IMR-90 (cell line): ENCODE measurements around the gene PDE5A. TPM values are rescaled to one million over a fixed set of nuclear protein-coding genes. Genes with fewer than 3 reads are reported as not detected.

Experiments
- ATAC-seq: fragments of 200-7000 bp; cut with Tn5 transposase; 2 replicates; pipeline ENCODE4 v1.9.1; 2020; ENCODE audit warnings: low read depth, mild to moderate bottlenecking, moderate library complexity
- BruUV-seq: library from RNA; stranded (reverse); fragments of 400-500 nt; replicated peaks from 2 replicates; lab custom pipeline; 2021; lab: Mats Ljungman, UMichigan
- CTCF ChIA-PET: fragments of 300-600 bp; formaldehyde crosslinking; extraction: SDS; loops from one replicate; lab custom pipeline; 2021; ENCODE audit warnings: antibody characterized with exemption; lab: Yijun Ruan, JAX
- POLR2A ChIA-PET: fragments of 300-600 bp; sonication (Branson Sonifier 250); formaldehyde crosslinking; loops from one replicate; lab custom pipeline; 2022; ENCODE audit warnings: antibody characterized with exemption; ENCODE audit not compliant: unreplicated experiment; lab: Charles Lee
- DNase-seq: peaks from one replicate; pipeline ENCODE4 v3.0.0; 2013
- H2AFZ ChIP-seq: replicated peaks from 2 replicates; pipeline ENCODE3; 2013; ENCODE audit warnings: low read length, mild to moderate bottlenecking; ENCODE audit not compliant: poor library complexity
- H2AK5ac ChIP-seq: 2 replicates; pipeline ENCODE4 v1.6.1; 2013; ENCODE audit warnings: low read depth, low read length, inconsistent platforms
- H2AK9ac ChIP-seq: replicated peaks from 2 replicates; pipeline ENCODE3; 2013; ENCODE audit warnings: mild to moderate bottlenecking, low read depth, low read length, moderate library complexity; ENCODE audit not compliant: poor library complexity
- H2BK120ac ChIP-seq: 2 replicates; pipeline ENCODE4 v1.6.1; 2013; ENCODE audit warnings: low read depth, low read length, inconsistent platforms
- H2BK15ac ChIP-seq: 3 replicates; pipeline ENCODE4 v1.6.1; 2013; ENCODE audit warnings: low read depth, low read length, inconsistent platforms
- H2BK20ac ChIP-seq: 2 replicates; pipeline ENCODE4 v1.6.1; 2013; ENCODE audit warnings: low read depth, mild to moderate bottlenecking, inconsistent platforms, low read length, moderate library complexity
- H2BK5ac ChIP-seq: 2 replicates; pipeline ENCODE4 v1.6.1; 2013; ENCODE audit warnings: mild to moderate bottlenecking, low read depth, low read length, inconsistent platforms; ENCODE audit not compliant: poor library complexity, severe bottlenecking
- H3K14ac ChIP-seq: replicated peaks from 2 replicates; pipeline ENCODE4 v1.6.1; 2013; ENCODE audit warnings: low read depth, low read length, inconsistent platforms
- H3K18ac ChIP-seq: 2 replicates; pipeline ENCODE4 v1.6.1; 2013; ENCODE audit warnings: low read depth, low read length, control low read depth
- H3K23ac ChIP-seq: 2 replicates; pipeline ENCODE4 v1.6.1; 2013; ENCODE audit warnings: low read depth, low read length, inconsistent platforms
- H3K27ac ChIP-seq: 2 replicates; pipeline ENCODE4 v1.5.1; 2013; ENCODE audit warnings: mild to moderate bottlenecking, control low read depth, low read length; ENCODE audit not compliant: insufficient read depth
- H3K27me3 ChIP-seq: 2 replicates; pipeline ENCODE4 v1.6.1; 2013; ENCODE audit warnings: low read length; ENCODE audit not compliant: control insufficient read depth, insufficient read depth
- H3K36me3 ChIP-seq: 2 replicates; pipeline ENCODE4 v1.6.1; 2013; ENCODE audit warnings: low read length, mixed read lengths; ENCODE audit not compliant: control insufficient read depth, insufficient read depth
- H3K4ac ChIP-seq: 2 replicates; pipeline ENCODE4 v1.6.1; 2013; ENCODE audit warnings: low read depth, low read length, inconsistent platforms
- H3K4me1 ChIP-seq: 2 replicates; pipeline ENCODE4 v1.6.1; 2013; ENCODE audit warnings: low read length, mixed read lengths; ENCODE audit not compliant: control insufficient read depth, insufficient read depth
- H3K4me2 ChIP-seq: 2 replicates; pipeline ENCODE4 v1.6.1; 2013; ENCODE audit warnings: low read depth, mild to moderate bottlenecking, control low read depth, low read length, moderate library complexity
- H3K4me3 ChIP-seq: 2 replicates; pipeline ENCODE4 v1.5.1; 2013; ENCODE audit warnings: low read depth, mild to moderate bottlenecking, control low read depth, low read length, moderate library complexity; ENCODE audit not compliant: insufficient read depth
- H3K56ac ChIP-seq: 2 replicates; pipeline ENCODE4 v1.6.1; 2013; ENCODE audit warnings: low read length, inconsistent platforms; ENCODE audit not compliant: insufficient read depth; ENCODE audit errors: extremely low read depth
- H3K79me1 ChIP-seq, 2 experiments: 2 replicates each; pipeline ENCODE4 v1.6.1; 2013; ENCODE audit warnings: low read length in 2 of 2, inconsistent platforms in 1 of 2, low read depth in 1 of 2
- H3K9ac ChIP-seq: 2 replicates; pipeline ENCODE4 v1.6.1; 2013; ENCODE audit warnings: low read depth, low read length, control low read depth
- H3K9me1 ChIP-seq: 2 replicates; pipeline ENCODE4 v1.6.1; 2013; ENCODE audit warnings: low read length, inconsistent platforms; ENCODE audit not compliant: insufficient read depth
- H3K9me3 ChIP-seq: 2 replicates; pipeline ENCODE4 v1.6.1; 2013; ENCODE audit warnings: low read length; ENCODE audit not compliant: control insufficient read depth, insufficient read depth
- H4K20me1 ChIP-seq: 2 replicates; pipeline ENCODE4 v1.6.1; 2013; ENCODE audit warnings: low read length, inconsistent platforms; ENCODE audit not compliant: insufficient read depth
- H4K5ac ChIP-seq: 2 replicates; pipeline ENCODE4 v1.6.1; 2013; ENCODE audit warnings: mild to moderate bottlenecking, low read depth, low read length, control low read depth
- H4K8ac ChIP-seq, 2 experiments: 2 replicates each; pipeline ENCODE4 v1.6.1; 2013; ENCODE audit warnings: low read depth in 2 of 2, low read length in 2 of 2, control low read depth in 1 of 2, inconsistent platforms in 1 of 2
- H4K91ac ChIP-seq: 2 replicates; pipeline ENCODE4 v1.6.1; 2013; ENCODE audit warnings: low read depth, low read length, inconsistent platforms; ENCODE audit not compliant: insufficient read depth
- BHLHE40 ChIP-seq: fragments of 150-350 bp; IDR thresholded peaks from 2 replicates; pipeline ENCODE4 v1.6.1; 2016; ENCODE audit warnings: mild to moderate bottlenecking, low read depth, low read length
- CEBPB ChIP-seq: IDR thresholded peaks from 2 replicates; pipeline ENCODE4 v1.6.1; 2012; ENCODE audit warnings: low read depth, low read length, improper control_type of control experiment
- CHD1 ChIP-seq: IDR thresholded peaks from 2 replicates; pipeline ENCODE4 v1.6.1; 2012; ENCODE audit warnings: low read depth, low read length, improper control_type of control experiment
- ELK1 ChIP-seq: fragments of 150-350 bp; IDR thresholded peaks from 2 replicates; pipeline ENCODE4 v1.6.1; 2016; ENCODE audit warnings: low read depth, mild to moderate bottlenecking, low read length, moderate library complexity, borderline replicate concordance
- FOS ChIP-seq: fragments of 150-350 bp; IDR thresholded peaks from 2 replicates; pipeline ENCODE4 v1.6.1; 2016; ENCODE audit warnings: low read depth, low read length
- MAFK ChIP-seq: IDR thresholded peaks from 2 replicates; pipeline ENCODE4 v1.6.1; 2012; ENCODE audit warnings: low read depth, low read length, improper control_type of control experiment
- MAZ ChIP-seq: IDR thresholded peaks from 2 replicates; pipeline ENCODE4 v1.6.1; 2012; ENCODE audit warnings: low read depth, mild to moderate bottlenecking, low read length, improper control_type of control experiment, moderate library complexity, borderline replicate concordance
- MXI1 ChIP-seq: IDR thresholded peaks from 2 replicates; pipeline ENCODE4 v1.6.1; 2012; ENCODE audit warnings: low read depth, mild to moderate bottlenecking, low read length, moderate library complexity, borderline replicate concordance
- NFE2L2 ChIP-seq: fragments of 150-350 bp; IDR thresholded peaks from 2 replicates; pipeline ENCODE4 v1.6.1; 2016; ENCODE audit warnings: low read depth, mild to moderate bottlenecking, low read length
- POLR2A ChIP-seq: IDR thresholded peaks from 2 replicates; pipeline ENCODE4 v1.6.1; 2012; ENCODE audit warnings: mild to moderate bottlenecking, low read depth, low read length
- RAD21 ChIP-seq: IDR thresholded peaks from 2 replicates; pipeline ENCODE4 v1.6.1; 2012; ENCODE audit warnings: low read length, improper control_type of control experiment
- RCOR1 ChIP-seq: IDR thresholded peaks from 2 replicates; pipeline ENCODE4 v1.6.1; 2012; ENCODE audit warnings: mild to moderate bottlenecking, low read length, improper control_type of control experiment; ENCODE audit not compliant: insufficient replicate concordance
- RFX5 ChIP-seq: IDR thresholded peaks from 2 replicates; pipeline ENCODE4 v1.8.0; 2012; ENCODE audit warnings: low read depth, mild to moderate bottlenecking, low read length, moderate library complexity
- SMC3 ChIP-seq: fragments of 150-350 bp; IDR thresholded peaks from 2 replicates; pipeline ENCODE4 v1.6.1; 2016; ENCODE audit warnings: low read depth, mild to moderate bottlenecking, antibody characterized with exemption, low read length, moderate library complexity
- whole genome bisulfite sequencing, 2 experiments: methylation state at CpG; one replicate each; pipeline versions ENCODE4 v1.1.5 to v1.1.7; 2013; ENCODE audit warnings: missing lambda C conversion rate in 2 of 2; ENCODE audit not compliant: insufficient read length in 1 of 2; ENCODE audit errors: extremely low coverage in 2 of 2; 5-methylcytosine and 5-hydroxymethylcytosine counted together
- dilution Hi-C: fragments of 300-500 bp; cut with HindIII; formaldehyde crosslinking; loops from one replicate; pipeline ENCODE4 v1.14.3; 2018; ENCODE audit warnings: low sequenced_read_pairs; ENCODE audit not compliant: unreplicated experiment
- in situ Hi-C: fragments of 300-500 bp; cut with MboI; formaldehyde crosslinking; loops from 3 replicates; pipeline ENCODE4 v1.14.3; 2019; ENCODE audit warnings: low sequenced_read_pairs, inconsistent platforms, mixed read lengths
- intact Hi-C: fragments of 100-400 bp; cut with micrococcal nuclease; formaldehyde crosslinking; loops from 2 replicates; pipeline ENCODE4 v1.10.0; 2022
- polyA plus RNA-seq, 3 experiments: library from polyadenylated mRNA; depleted of rRNA; stranded (reverse); fragments of >200 nt; gene quantifications; 2 replicates each; pipeline ENCODE4 v1.2.3, GENCODE V29; 2012; ENCODE audit warnings: low replicate concordance in 1 of 3
- total RNA-seq: library from RNA; depleted of rRNA; stranded (reverse); fragments of >200 nt; gene quantifications from 2 replicates; pipeline ENCODE4 v1.2.3, GENCODE V29; 2012
- TF ChIP-seq, protein P1 (sequence below): fragments of 150-350 bp; IDR thresholded peaks from 2 replicates; pipeline ENCODE4 v1.6.1; 2017; ENCODE audit warnings: mild to moderate bottlenecking, antibody characterized with exemption, low read length, low read depth
- TF ChIP-seq, protein P2 (sequence below): conservative IDR thresholded peaks from 2 replicates; pipeline ENCODE4 v1.5.1; 2012; ENCODE audit warnings: mild to moderate bottlenecking, low read depth, low read length, improper control_type of control experiment

PDE5A gene
- total and polyA plus RNA-seq, 2 of the 4 experiments (the other 2 are of a cell fraction): 101 to 770 TPM

- Histone ChIP-seq H3K4ac (no peak overlapping the region), H3K9me1 (no peaks in the 10 kb centered on the region), H3K23ac (no peak overlapping the region), H2AK5ac (no peak overlapping the region), H2BK15ac (no peak overlapping the region), H3K14ac (no peak overlapping the region), H3K4me1 (peaks cover 5% of the 10 kb centered on the region; the same call in 1 of the 2 replicates), H2BK120ac (no peak overlapping the region; the same call in 1 of the 2 replicates), H3K27me3 (no peaks in the 10 kb centered on the region), H3K4me3 (no peak overlapping the region), H3K79me1 (no peaks in the 10 kb centered on the region), H4K5ac (no peak overlapping the region), H3K4me2 (no peak overlapping the region), H3K56ac (no peak overlapping the region), H3K9ac (no peak overlapping the region), H2BK20ac (no peak overlapping the region), H4K91ac (no peak overlapping the region), H2AFZ (no peak overlapping the region), H2BK5ac (no peak overlapping the region), H3K27ac (no peak overlapping the region), H4K20me1 (no peaks in the 10 kb centered on the region), H3K18ac (no peak overlapping the region), H4K8ac (no peak overlapping the region), H2AK9ac (no peak overlapping the region), H3K9me3 (no peaks in the 10 kb centered on the region), H3K36me3 (no peaks in the 10 kb centered on the region)
- POLR2A ChIA-PET: no interaction called here
- no peak for ATAC-seq
- CTCF ChIA-PET: no interaction called here
- in situ Hi-C loops (no loop called here), dilution Hi-C loops (no loop called here), intact Hi-C loops (no loop called here)
- 100% methylated on average over 2 of the region's 2 CpGs; no CpG with 5 or more reads in 1 of the 2 experiments for WGBS, 2 experiments
- TF ChIP-seq RCOR1 (no peak), FOS (no peak), MXI1 (no peak), RFX5 (no peak), CHD1 (no peak), SMC3 (no peak), CEBPB (no peak), BHLHE40 (no peak), MAFK (no peak), MAZ (no peak), NFE2L2 (no peak), RAD21 (no peak), ELK1 (no peak), POLR2A (no peak)
- TF ChIP-seq, protein P1, sequence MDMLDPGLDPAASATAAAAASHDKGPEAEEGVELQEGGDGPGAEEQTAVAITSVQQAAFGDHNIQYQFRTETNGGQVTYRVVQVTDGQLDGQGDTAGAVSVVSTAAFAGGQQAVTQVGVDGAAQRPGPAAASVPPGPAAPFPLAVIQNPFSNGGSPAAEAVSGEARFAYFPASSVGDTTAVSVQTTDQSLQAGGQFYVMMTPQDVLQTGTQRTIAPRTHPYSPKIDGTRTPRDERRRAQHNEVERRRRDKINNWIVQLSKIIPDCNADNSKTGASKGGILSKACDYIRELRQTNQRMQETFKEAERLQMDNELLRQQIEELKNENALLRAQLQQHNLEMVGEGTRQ: no peak
- TF ChIP-seq, protein P2, sequence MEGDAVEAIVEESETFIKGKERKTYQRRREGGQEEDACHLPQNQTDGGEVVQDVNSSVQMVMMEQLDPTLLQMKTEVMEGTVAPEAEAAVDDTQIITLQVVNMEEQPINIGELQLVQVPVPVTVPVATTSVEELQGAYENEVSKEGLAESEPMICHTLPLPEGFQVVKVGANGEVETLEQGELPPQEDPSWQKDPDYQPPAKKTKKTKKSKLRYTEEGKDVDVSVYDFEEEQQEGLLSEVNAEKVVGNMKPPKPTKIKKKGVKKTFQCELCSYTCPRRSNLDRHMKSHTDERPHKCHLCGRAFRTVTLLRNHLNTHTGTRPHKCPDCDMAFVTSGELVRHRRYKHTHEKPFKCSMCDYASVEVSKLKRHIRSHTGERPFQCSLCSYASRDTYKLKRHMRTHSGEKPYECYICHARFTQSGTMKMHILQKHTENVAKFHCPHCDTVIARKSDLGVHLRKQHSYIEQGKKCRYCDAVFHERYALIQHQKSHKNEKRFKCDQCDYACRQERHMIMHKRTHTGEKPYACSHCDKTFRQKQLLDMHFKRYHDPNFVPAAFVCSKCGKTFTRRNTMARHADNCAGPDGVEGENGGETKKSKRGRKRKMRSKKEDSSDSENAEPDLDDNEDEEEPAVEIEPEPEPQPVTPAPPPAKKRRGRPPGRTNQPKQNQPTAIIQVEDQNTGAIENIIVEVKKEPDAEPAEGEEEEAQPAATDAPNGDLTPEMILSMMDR: no peak
- BruUV-seq: no TSS peak
- DNase-seq: no peak
These were observed 46.8 kb upstream of the PDE5A start for GRCh38 chr4:119675391-119675790.
